ENCODE measurements around the gene RAB7A.
"Not testable (repeated sequence)": the region's sequence is repeated elsewhere in the genome, so short reads cannot be mapped to it uniquely, and the experiment has no call there.

Gene RAB7A

GRCh38 chr3:128820252-128820839 lies 94.4 kb downstream of the RAB7A start:
- no peak for DNase-seq (ENCODE audit: low spot score)

DNA sequence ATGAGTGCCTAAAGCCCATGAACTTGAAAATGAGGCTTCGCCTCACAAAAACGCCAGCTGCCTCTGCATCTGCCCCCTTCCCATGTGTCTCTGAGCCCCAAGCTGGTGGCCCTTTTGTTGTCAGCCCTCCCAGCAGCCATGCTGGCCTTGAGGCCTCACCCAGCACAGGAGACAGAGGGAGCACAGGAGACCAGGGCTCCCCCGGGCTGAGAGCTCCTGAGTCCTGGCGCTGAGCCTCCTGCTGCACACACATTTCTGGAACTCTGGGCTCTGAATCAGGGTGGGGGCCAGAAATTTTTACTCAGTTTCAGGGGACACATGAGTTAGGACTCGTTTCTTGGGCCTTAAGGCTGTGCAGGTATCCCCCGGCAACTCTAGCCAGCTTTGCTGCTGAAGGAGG lies 97.0 kb downstream of the RAB7A start:
- DNase-seq (ENCODE audit: low spot score) = no peak

DNA sequence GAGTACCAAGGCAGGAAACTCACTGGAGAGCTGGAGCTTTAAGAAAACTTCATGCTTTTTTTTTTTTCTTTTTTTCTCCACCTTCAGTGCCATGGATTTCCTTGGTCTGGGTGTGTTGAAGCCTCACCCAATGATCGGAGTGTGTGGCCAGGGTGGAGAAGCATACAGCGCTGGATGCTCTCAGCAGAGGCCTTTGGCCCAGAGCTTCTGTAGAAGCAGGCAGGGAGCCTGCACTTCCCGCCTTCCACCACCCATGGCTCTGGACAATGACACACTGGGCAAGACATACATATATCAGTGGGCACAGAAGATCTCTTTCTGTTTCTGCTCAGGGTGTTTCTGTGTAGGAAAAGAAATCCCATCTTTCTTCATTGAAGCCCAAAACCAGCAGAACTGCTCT lies 97.6 kb downstream of the RAB7A start:
- DNase-seq (ENCODE audit: low spot score) = no peak

DNA sequence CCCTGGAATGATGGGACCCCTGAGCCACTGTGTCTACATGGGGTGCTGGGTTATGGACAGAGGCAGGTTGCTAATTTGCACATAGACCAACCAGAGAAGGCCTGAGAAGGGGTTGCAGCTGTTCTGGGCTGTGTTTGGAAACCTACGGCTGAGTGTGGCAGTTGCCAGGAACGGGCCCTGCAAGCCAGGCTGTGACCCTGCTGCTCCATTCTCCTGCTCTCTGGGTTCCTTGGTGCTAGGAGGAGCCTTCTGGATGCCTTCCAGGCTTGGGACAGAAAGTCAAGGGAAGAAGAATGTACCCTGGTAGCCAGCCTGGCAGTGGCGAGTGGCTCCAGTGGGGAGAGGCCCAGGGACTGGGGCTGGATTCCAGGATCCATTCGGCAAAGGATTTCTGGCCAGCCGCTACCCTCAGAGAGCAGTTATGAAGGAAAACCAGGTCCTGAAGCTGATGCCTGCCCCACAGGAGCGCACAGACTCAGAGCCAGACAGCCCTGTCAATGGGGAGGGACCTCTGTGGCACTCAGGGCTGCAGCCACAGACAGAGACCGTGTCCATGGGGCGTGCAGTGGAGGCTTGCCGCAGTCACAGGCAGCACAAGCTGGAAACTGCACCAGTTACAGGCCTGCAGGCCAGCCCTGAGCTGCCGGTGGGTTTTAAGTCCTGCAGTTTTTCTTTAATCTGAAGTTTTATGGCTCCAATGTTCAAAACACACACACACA lies 98.3 kb downstream of the RAB7A start:
- DNase-seq (ENCODE audit: low spot score) = no peak

DNA sequence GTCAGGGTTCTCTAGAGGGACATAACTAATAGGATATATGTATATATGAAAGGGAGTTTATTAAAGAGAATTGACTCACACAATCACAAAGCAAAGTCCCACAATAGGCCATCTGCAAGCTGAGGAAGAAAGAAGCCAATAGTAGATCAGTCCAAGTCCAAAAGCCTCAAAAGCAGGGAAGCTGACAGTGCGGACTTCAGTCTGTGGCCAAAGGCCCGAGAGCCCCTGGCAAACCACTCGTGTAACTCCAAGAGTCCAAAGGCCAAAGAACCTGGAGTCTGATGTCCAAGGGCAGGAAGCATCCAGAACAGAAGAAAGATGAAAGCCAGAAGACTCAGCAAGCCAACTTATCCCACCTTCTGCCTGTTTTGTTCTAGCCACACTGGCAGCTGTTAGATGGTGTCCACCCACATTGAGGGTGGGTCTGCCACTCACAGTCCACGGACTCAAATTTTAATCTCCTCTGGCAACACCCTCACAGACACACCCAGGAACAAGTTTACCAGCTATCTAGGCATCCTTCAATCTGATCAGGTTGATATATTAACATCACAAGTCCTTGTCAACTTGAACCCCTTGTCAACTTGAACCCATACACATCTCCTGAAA lies 99.2 kb downstream of the RAB7A start:
- no peak for DNase-seq (ENCODE audit: low spot score)

GRCh38 chr3:128829087-128829486 lies 103.1 kb downstream of the RAB7A start:
- DNase-seq (ENCODE audit: low spot score) = not testable (repeated sequence)

DNA sequence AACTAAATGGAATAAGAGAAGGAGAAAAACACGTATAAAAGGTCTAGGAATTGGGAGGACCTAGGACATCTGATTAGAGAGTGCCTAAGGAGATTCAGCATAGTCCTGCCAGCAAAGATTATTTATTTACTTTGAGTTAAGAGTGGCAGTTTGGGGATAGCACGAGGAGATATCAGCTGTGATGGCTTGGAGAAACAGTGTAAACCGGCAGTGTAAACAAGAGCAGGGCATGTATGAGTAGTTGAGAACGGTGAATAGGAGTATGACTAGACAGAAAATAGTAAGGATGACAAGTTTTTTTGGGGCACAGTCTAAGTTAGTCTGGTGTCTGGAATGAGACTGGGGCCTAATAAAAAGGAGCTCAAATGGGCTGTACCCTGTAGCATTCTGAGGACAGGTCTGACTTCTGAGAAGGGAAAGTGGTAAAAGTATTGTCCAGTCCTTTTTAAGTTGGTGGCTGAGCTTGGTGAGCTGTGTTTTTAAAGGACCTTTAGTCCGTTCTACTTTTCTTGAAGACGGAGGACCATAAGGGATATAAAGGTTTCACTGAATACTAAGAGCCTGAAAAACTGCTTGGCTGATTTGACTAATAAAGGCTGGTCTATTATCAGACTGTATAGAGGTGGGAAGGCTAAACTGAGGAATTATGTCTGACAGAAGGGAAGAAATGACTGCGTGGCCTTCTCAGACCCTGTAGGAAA lies 104.1 kb downstream of the RAB7A start:
- not testable (repeated sequence) for DNase-seq (ENCODE audit: low spot score)

GRCh38 chr3:128830762-128831161 lies 104.8 kb downstream of the RAB7A start:
- not testable (repeated sequence) for DNase-seq (ENCODE audit: low spot score)

DNA sequence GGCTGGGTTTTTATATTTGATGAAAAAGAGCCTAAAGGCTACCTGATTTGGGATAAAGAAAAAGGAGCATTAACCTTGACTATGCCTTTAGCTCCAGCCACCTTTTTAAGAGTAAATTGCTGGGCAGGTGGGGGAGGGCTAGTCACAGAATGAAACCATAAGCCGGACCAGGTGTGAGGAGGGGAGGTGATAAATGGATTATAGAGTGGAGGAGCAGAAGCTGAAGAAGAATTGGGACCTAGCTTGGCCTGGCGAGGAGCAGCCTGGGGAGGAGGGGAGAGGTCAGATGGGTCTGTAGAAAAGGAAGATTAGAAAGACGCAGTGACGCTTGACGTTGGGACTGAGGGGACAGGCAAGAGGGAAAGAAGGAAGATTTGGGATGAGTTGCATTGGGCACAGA lies 107.0 kb downstream of the RAB7A start:
- DNase-seq (ENCODE audit: low spot score) = not testable (repeated sequence)

DNA sequence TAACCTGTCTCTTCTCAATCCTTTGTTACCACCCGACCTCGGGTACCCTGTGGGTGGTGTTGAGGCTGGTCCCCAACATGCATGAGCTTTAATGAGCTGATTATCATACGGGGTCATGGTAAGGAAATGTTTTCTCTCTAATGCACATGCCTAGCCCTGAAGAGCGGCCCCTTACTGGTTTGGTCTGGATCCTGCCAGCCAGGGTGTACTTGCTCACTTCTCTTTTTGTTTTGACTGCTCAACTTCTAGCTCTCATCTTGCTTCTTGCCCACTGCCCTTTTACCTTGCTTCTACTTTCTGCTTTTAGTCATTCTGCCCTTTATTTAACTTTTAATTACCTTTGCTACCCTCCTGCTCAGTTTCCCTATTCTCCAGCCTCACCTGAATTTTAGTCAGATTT lies 109.1 kb downstream of the RAB7A start:
- no peak for DNase-seq (ENCODE audit: low spot score)

GRCh38 chr3:128841926-128842920 lies 116.2 kb downstream of the RAB7A start:
- DNase-seq (ENCODE audit: low spot score) = no peak

- no peak for DNase-seq (ENCODE audit: low spot score)
Observed at GRCh38 chr3:128844502-128844901, 118.5 kb downstream of the RAB7A start.

- DNase-seq (ENCODE audit: low spot score) = no peak
Observed at GRCh38 chr3:128845119-128845777, 119.3 kb downstream of the RAB7A start.

DNA sequence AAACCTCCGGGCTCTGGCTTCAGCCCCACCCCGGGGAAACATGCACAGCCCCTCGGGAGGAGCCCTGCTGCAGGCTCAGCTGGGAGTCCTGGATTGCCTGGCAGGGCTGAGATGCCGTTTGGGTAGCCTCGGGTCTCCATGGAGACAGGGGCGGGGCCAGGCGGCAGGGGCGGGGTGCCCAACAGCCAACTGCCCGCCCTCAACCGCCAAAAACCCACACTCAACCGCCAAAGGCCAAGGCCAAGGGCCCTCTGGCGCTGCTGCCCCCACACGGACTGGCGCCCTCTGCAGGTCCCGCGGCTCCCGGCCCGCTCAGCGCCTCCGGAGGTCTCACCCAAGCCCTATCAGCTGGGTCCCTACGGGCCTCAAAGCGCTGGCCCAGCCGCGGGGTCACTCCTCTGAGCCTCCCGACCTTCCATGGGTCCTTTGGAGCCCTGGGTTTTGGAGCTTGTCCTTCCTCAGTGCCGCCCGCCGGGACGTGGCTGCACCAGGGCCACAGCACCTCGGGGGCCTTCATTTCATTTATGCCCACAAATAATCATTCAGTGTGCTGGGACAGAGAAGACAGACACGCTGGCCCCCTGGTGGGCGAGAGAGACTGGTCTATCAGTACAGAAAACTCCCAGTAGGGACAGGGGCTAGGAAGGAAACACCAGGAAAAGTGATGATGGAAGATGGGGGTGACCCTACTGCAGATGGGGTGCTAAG lies 119.9 kb downstream of the RAB7A start:
- DNase-seq (ENCODE audit: low spot score) = peak; percentile 78

DNA sequence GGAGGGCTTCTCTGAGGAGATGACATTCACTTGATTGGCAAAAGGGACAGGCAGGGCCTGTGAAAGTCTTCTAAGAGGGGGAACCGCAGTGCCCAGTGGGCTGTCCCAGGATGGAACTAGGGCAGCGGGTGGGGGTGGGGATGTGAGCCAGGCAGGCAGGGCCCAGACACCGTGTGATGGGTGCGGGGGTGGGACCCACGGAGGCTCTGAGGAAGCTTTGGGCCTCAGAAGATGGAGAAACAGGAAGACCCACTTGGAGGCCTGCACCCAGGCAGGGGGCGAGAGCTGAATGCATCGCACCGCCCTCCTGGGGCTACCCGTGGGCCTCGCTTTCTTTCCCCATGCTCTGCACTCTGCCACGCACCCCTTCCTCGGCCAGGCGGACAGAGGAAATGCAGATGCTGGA lies 120.5 kb downstream of the RAB7A start:
- no peak for DNase-seq (ENCODE audit: low spot score)

DNA sequence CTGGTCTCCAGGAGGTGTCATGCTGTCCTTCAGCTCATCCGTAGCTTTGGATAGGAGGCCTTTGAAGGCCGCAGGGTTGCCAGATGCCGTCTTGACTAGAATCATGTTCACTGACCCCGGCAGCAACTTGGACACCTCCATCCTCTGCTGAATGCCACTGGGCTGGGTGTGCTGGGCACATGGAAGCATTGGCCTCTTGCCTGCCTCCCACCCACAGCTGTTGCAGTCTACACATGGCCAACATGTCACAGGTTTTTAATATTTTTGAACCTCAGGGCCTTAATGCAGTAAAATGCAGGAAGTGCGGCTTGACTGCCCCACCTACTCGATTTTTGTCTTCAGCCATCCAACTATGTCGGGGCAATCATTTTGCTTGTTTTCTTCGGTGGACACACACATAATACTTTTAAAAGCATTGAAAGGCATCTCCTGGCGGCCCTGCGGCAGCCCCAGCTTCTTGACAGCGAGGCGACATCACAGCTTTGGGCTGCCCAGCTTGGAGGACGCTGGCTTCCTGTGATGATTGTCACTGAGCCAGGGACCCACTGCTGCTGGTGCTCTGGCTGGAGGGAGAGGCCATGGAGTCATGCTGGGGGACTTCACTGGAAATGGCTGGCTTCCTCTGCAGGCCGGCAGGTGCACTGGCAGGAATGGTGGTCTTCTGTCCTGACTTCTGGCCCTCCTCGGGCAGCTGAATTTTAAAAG lies 121.8 kb downstream of the RAB7A start:
- no peak for DNase-seq (ENCODE audit: low spot score)

GRCh38 chr3:128848936-128849335 lies 123.0 kb downstream of the RAB7A start:
- no peak for DNase-seq (ENCODE audit: low spot score)

DNA sequence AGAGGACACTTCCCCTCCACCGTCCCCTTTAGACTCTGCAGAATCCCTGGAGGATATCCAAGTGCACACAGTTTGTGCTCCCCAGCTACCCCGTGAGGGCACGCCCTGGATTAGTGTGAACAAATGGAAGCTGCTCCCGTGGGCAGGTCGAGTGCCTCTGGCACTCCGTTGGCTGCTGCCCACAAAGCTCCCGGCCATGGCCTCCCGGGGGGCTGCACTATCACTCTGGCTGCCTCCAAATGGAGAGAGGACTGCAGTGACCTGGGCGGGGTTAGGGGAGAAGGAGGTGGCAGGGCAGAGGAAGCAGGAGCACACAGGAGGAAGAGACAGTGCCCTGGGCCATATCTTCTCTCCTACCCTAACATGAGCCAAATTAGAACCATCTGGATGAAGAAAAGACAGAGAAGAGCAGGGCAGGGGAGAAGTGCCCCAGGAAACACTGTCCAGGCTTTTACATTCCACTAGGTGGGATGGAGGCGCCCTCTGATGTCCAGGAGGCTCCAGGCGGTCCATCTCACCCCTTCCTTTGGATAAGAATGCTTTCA lies 124.0 kb downstream of the RAB7A start:
- DNase-seq (ENCODE audit: low spot score) = no peak

- DNase-seq (ENCODE audit: low spot score) = no peak
Observed at GRCh38 chr3:128850544-128850943, 124.6 kb downstream of the RAB7A start.

Measured in left forelimb (tissue), 1 donor.